ENCODE results near the gene CASZ1.

DNA sequence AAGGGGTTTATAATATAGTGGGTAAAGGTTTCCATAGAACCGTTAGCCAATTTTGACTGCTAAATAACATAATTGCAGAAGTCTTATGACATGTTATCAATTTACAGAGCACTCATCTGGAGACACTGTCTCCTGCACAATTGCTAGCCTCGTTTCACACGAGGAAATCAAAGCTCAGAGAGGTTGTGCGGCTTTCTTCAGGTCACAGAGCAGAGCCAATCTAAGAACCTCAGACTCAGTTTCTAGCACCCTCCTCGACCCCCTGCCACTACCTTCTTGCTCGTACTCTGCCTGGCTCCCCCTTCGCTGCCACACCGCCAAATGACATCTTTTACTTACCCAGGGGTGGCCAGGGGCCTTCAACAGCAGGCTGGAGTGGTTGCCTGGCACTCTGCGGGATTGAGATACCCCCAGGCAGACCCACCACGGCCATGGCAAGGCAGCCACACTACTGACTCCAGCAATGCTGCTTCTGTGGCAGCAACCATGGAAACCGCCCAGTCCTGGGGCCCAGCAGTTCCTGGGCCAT is 16.0 kb upstream of the CASZ1 start:
- TF ChIP-seq POLR2A (IDR thresholded peaks at IDR 0.05; ENCODE audit: low read depth, low read length): no peak
- TF ChIP-seq TAF1 (IDR thresholded peaks at IDR 0.05; ENCODE audit: borderline replicate concordance, low read depth, low read length): no peak
- TF ChIP-seq POLR2AphosphoS5 (IDR thresholded peaks at IDR 0.05; ENCODE audit: low read depth, low read length): no peak

Data from GM12892 (cell line).